Keratinocyte (primary cell): Measurements from ENCODE around the gene ACTA2.

Source experiments
- CTCF ChIP-seq, 3 experiments: IDR thresholded peaks in 1 of 3; conservative IDR thresholded peaks in 1 of 3; optimal IDR thresholded peaks in 1 of 3; 2 replicates in 2 of 3; 3 replicates in 1 of 3; pipeline versions ENCODE3 to v1.5.1; 2011; ENCODE audit warnings: low read length in 3 of 3, mild to moderate bottlenecking in 3 of 3, moderate library complexity in 2 of 3, control low read depth in 1 of 3, inconsistent platforms in 1 of 3; ENCODE audit not compliant: insufficient read depth in 2 of 3; ENCODE audit errors: extremely low read depth in 1 of 3
- EZH2 ChIP-seq: IDR thresholded peaks from one replicate; pipeline ENCODE4 v1.6.1; 2012; ENCODE audit warnings: inconsistent platforms, mild to moderate bottlenecking, low read length, moderate library complexity

- TF ChIP-seq CTCF (optimal IDR thresholded peaks at IDR 0.05 in 1 of 3, IDR thresholded peaks at IDR 0.05 in 1 of 3, conservative IDR thresholded peaks at IDR 0.05 in 1 of 3; ENCODE audit: extremely low read depth in 1 of 3, insufficient read depth in 2 of 3, low read length in 3 of 3) (no peak), EZH2 (no peak)
Observed at GRCh38 chr10:88901206-88901983, 51.2 kb downstream of the ACTA2 start.
